Panc1 (cell line): Measurements from ENCODE around the gene LRMDA.

Source experiments
- POLR2AphosphoS5 ChIP-seq: IDR thresholded peaks from 2 replicates; pipeline ENCODE4 v1.6.1; 2012; ENCODE audit warnings: mild to moderate bottlenecking, low read depth, low read length, moderate library complexity
- SIN3A ChIP-seq: IDR thresholded peaks from 2 replicates; pipeline ENCODE4 v1.6.1; 2012; ENCODE audit warnings: low read depth, mild to moderate bottlenecking, low read length, moderate library complexity, borderline replicate concordance; ENCODE audit not compliant: insufficient read depth
- TCF7L2 ChIP-seq: IDR thresholded peaks from 2 replicates; pipeline ENCODE4 v1.6.1; 2011; ENCODE audit warnings: mild to moderate bottlenecking, low read depth, low read length, inconsistent platforms
- TF ChIP-seq, protein P1 (sequence below): fragments of 450-650 bp; IDR thresholded peaks from 2 replicates; pipeline ENCODE4 v1.5.1; 2017; ENCODE audit warnings: mild to moderate bottlenecking
- TF ChIP-seq, protein P2 (sequence below), 2 experiments: IDR thresholded peaks; 2 replicates each; pipeline ENCODE4 v1.6.1; 2011 to 2012; ENCODE audit warnings: low read depth in 2 of 2, control low read depth in 1 of 2, low read length in 1 of 2, mild to moderate bottlenecking in 1 of 2, moderate library complexity in 1 of 2; ENCODE audit not compliant: insufficient read depth in 1 of 2

- TF ChIP-seq, protein P1, sequence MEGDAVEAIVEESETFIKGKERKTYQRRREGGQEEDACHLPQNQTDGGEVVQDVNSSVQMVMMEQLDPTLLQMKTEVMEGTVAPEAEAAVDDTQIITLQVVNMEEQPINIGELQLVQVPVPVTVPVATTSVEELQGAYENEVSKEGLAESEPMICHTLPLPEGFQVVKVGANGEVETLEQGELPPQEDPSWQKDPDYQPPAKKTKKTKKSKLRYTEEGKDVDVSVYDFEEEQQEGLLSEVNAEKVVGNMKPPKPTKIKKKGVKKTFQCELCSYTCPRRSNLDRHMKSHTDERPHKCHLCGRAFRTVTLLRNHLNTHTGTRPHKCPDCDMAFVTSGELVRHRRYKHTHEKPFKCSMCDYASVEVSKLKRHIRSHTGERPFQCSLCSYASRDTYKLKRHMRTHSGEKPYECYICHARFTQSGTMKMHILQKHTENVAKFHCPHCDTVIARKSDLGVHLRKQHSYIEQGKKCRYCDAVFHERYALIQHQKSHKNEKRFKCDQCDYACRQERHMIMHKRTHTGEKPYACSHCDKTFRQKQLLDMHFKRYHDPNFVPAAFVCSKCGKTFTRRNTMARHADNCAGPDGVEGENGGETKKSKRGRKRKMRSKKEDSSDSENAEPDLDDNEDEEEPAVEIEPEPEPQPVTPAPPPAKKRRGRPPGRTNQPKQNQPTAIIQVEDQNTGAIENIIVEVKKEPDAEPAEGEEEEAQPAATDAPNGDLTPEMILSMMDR: no peak
- no peak for TF ChIP-seq POLR2AphosphoS5
- no peak for TF ChIP-seq SIN3A
- no peak for TF ChIP-seq TCF7L2
- TF ChIP-seq, protein P2, sequence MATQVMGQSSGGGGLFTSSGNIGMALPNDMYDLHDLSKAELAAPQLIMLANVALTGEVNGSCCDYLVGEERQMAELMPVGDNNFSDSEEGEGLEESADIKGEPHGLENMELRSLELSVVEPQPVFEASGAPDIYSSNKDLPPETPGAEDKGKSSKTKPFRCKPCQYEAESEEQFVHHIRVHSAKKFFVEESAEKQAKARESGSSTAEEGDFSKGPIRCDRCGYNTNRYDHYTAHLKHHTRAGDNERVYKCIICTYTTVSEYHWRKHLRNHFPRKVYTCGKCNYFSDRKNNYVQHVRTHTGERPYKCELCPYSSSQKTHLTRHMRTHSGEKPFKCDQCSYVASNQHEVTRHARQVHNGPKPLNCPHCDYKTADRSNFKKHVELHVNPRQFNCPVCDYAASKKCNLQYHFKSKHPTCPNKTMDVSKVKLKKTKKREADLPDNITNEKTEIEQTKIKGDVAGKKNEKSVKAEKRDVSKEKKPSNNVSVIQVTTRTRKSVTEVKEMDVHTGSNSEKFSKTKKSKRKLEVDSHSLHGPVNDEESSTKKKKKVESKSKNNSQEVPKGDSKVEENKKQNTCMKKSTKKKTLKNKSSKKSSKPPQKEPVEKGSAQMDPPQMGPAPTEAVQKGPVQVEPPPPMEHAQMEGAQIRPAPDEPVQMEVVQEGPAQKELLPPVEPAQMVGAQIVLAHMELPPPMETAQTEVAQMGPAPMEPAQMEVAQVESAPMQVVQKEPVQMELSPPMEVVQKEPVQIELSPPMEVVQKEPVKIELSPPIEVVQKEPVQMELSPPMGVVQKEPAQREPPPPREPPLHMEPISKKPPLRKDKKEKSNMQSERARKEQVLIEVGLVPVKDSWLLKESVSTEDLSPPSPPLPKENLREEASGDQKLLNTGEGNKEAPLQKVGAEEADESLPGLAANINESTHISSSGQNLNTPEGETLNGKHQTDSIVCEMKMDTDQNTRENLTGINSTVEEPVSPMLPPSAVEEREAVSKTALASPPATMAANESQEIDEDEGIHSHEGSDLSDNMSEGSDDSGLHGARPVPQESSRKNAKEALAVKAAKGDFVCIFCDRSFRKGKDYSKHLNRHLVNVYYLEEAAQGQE (IDR thresholded peaks at IDR 0.05; ENCODE audit: insufficient read depth in 1 of 2, low read depth in 2 of 2, low read length in 1 of 2): no peak
Measured at GRCh38 chr10:76066457-76066856, 635.0 kb downstream of the LRMDA start.
